H9 (cell line): ENCODE data around the gene OPRL1. TPM values are rescaled to one million over a fixed set of nuclear protein-coding genes. Genes with fewer than 3 reads are reported as not detected.

Experiments
- DNase-seq: peaks from one replicate; pipeline ENCODE4 v3.0.0-alpha.2; 2017
- H2AFZ ChIP-seq: one replicate; pipeline ENCODE4 v1.6.1; 2013; ENCODE audit warnings: mild to moderate bottlenecking, low read length, control low read depth, moderate library complexity
- H2AK5ac ChIP-seq: 2 replicates; pipeline ENCODE4 v1.6.1; 2013; ENCODE audit warnings: low read length, control low read depth, mixed read lengths; ENCODE audit not compliant: insufficient read length
- H2BK120ac ChIP-seq: one replicate; pipeline ENCODE4 v1.6.1; 2013; ENCODE audit warnings: low read depth, mild to moderate bottlenecking, low read length, control low read depth, inconsistent platforms; ENCODE audit not compliant: poor library complexity, severe bottlenecking
- H2BK12ac ChIP-seq: 2 replicates; pipeline ENCODE4 v1.6.1; 2013; ENCODE audit warnings: low read length, control low read depth, mixed read lengths, low read depth; ENCODE audit not compliant: insufficient read length
- H2BK15ac ChIP-seq: 2 replicates; pipeline ENCODE4 v1.6.1; 2013; ENCODE audit warnings: low read depth, low read length, control low read depth
- H2BK20ac ChIP-seq: one replicate; pipeline ENCODE4 v1.6.1; 2013; ENCODE audit warnings: low read depth, mild to moderate bottlenecking, low read length, control low read depth, inconsistent platforms; ENCODE audit not compliant: poor library complexity, severe bottlenecking
- H2BK5ac ChIP-seq: 2 replicates; pipeline ENCODE4 v1.6.1; 2013; ENCODE audit warnings: low read length, control low read depth, mixed read lengths; ENCODE audit not compliant: insufficient read length
- H3K14ac ChIP-seq: 2 replicates; pipeline ENCODE4 v1.6.1; 2013; ENCODE audit warnings: low read length, control low read depth; ENCODE audit not compliant: insufficient read depth
- H3K18ac ChIP-seq: 2 replicates; pipeline ENCODE4 v1.6.1; 2013; ENCODE audit warnings: low read depth, mild to moderate bottlenecking, mixed read lengths, low read length, control low read depth; ENCODE audit not compliant: insufficient read length
- H3K23ac ChIP-seq: 2 replicates; pipeline ENCODE4 v1.6.1; 2013; ENCODE audit warnings: low read length, control low read depth, mixed read lengths, low read depth; ENCODE audit not compliant: insufficient read length
- H3K23me2 ChIP-seq: 2 replicates; pipeline ENCODE4 v1.6.1; 2013; ENCODE audit warnings: low read depth, mild to moderate bottlenecking, mixed read lengths, low read length, control low read depth; ENCODE audit not compliant: insufficient read length, poor library complexity, severe bottlenecking
- H3K27ac ChIP-seq: 2 replicates; pipeline ENCODE4 v1.5.1; 2013; ENCODE audit warnings: low read length, control low read depth, mixed read lengths, low read depth; ENCODE audit not compliant: insufficient read length
- H3K27me3 ChIP-seq: 2 replicates; pipeline ENCODE4 v1.6.1; 2013; ENCODE audit warnings: low read length, control low read depth, inconsistent platforms; ENCODE audit not compliant: insufficient read depth
- H3K4ac ChIP-seq: 2 replicates; pipeline ENCODE4 v1.6.1; 2013; ENCODE audit warnings: low read depth, mild to moderate bottlenecking, control low read depth, inconsistent platforms, low read length, moderate library complexity
- H3K4me1 ChIP-seq: 2 replicates; pipeline ENCODE4 v1.6.1; 2013; ENCODE audit warnings: low read length, control low read depth, inconsistent platforms; ENCODE audit not compliant: insufficient read depth
- H3K4me2 ChIP-seq: 2 replicates; pipeline ENCODE4 v1.6.1; 2013; ENCODE audit warnings: low read length, control low read depth, mixed read lengths; ENCODE audit not compliant: insufficient read length, insufficient read depth
- H3K56ac ChIP-seq: 2 replicates; pipeline ENCODE4 v1.6.1; 2013; ENCODE audit warnings: low read depth, mild to moderate bottlenecking, mixed read lengths, low read length, control low read depth; ENCODE audit not compliant: insufficient read length
- H3K79me1 ChIP-seq: 2 replicates; pipeline ENCODE4 v1.6.1; 2013; ENCODE audit warnings: low read depth, mild to moderate bottlenecking, moderate library complexity, low read length, control low read depth, inconsistent platforms; ENCODE audit not compliant: insufficient read depth, poor library complexity, severe bottlenecking
- H3K79me2 ChIP-seq: 2 replicates; pipeline ENCODE4 v1.6.1; 2013; ENCODE audit warnings: low read length, control low read depth, inconsistent platforms; ENCODE audit not compliant: insufficient read depth
- H3K9ac ChIP-seq: 2 replicates; pipeline ENCODE4 v1.6.1; 2013; ENCODE audit warnings: low read length, control low read depth, mixed read lengths; ENCODE audit not compliant: insufficient read length; ENCODE audit errors: extremely low read depth
- H3K9me3 ChIP-seq: one replicate; pipeline ENCODE4 v1.6.1; 2013; ENCODE audit warnings: low read depth, low read length, inconsistent platforms; ENCODE audit not compliant: control insufficient read depth
- H3T11ph ChIP-seq: one replicate; pipeline ENCODE4 v1.6.1; 2013; ENCODE audit warnings: mild to moderate bottlenecking, low read length, control low read depth, inconsistent platforms
- H4K20me1 ChIP-seq: one replicate; pipeline ENCODE4 v1.6.1; 2013; ENCODE audit not compliant: control insufficient read depth, insufficient read length, insufficient read depth
- H4K5ac ChIP-seq: 2 replicates; pipeline ENCODE4 v1.6.1; 2013; ENCODE audit warnings: low read depth, mild to moderate bottlenecking, mixed read lengths, low read length, control low read depth; ENCODE audit not compliant: insufficient read length
- H4K8ac ChIP-seq: replicated peaks from 2 replicates; pipeline ENCODE4 v1.6.1; 2013; ENCODE audit warnings: low read length, control low read depth, mixed read lengths, low read depth; ENCODE audit not compliant: insufficient read length
- H4K91ac ChIP-seq: 2 replicates; pipeline ENCODE4 v1.6.1; 2013; ENCODE audit warnings: low read depth, mild to moderate bottlenecking, moderate library complexity, mixed read lengths, low read length, control low read depth; ENCODE audit not compliant: insufficient read length
- H3K27ac Mint-ChIP-seq, 3 experiments: 2 replicates in 2 of 3; 3 replicates in 1 of 3; pipeline ENCODE4 v1.8.0; 2020 to 2021; ENCODE audit warnings: mixed read lengths in 3 of 3, mild to moderate bottlenecking in 1 of 3, moderate library complexity in 1 of 3
- H3K27me3 Mint-ChIP-seq: 2 replicates; pipeline ENCODE4 v1.8.0; 2021; ENCODE audit warnings: low read depth, mild to moderate bottlenecking, moderate library complexity, mixed read lengths
- H3K36me3 Mint-ChIP-seq, 3 experiments: 2 replicates in 2 of 3; 3 replicates in 1 of 3; pipeline ENCODE4 v1.8.0; 2020 to 2021; ENCODE audit warnings: low read depth in 3 of 3, mixed read lengths in 3 of 3; ENCODE audit not compliant: insufficient read depth in 1 of 3
- H3K4me1 Mint-ChIP-seq, 2 experiments: 2 replicates each; pipeline ENCODE4 v1.8.0; 2020; ENCODE audit warnings: mixed read lengths in 2 of 2
- H3K4me3 Mint-ChIP-seq, 2 experiments: 2 replicates in 1 of 2; 3 replicates in 1 of 2; pipeline ENCODE4 v1.8.0; 2020 to 2021; ENCODE audit warnings: mild to moderate bottlenecking in 2 of 2, mixed read lengths in 2 of 2, moderate library complexity in 1 of 2
- H3K9me3 Mint-ChIP-seq, 2 experiments: 2 replicates in 1 of 2; 3 replicates in 1 of 2; pipeline ENCODE4 v1.8.0; 2020; ENCODE audit warnings: mild to moderate bottlenecking in 2 of 2, mixed read lengths in 2 of 2, moderate library complexity in 1 of 2
- WGBS: extraction: QIAGEN DNeasy Blood & Tissue Kit; methylation state at CpG from one replicate; pipeline ENCODE4 v1.1.7; 2013; ENCODE audit warnings: missing lambda C conversion rate, low lambda C conversion rate, mixed read lengths; ENCODE audit not compliant: insufficient read length; ENCODE audit errors: extremely low coverage; 5-methylcytosine and 5-hydroxymethylcytosine counted together
- total RNA-seq: library from RNA; stranded (reverse); gene quantifications from 2 replicates; pipeline ENCODE4 v1.2.1, GENCODE V29; 2021
- TF ChIP-seq, protein P1 (sequence below): fragments of 200-600 bp; sonication (generic); conservative IDR thresholded peaks from 3 replicates; pipeline ENCODE4 v1.8.0; 2021; ENCODE audit warnings: antibody characterized with exemption, mild to moderate bottlenecking

The OPRL1 gene
- total RNA-seq, 1 experiment from 2014 or later: 0.90 TPM

DNA sequence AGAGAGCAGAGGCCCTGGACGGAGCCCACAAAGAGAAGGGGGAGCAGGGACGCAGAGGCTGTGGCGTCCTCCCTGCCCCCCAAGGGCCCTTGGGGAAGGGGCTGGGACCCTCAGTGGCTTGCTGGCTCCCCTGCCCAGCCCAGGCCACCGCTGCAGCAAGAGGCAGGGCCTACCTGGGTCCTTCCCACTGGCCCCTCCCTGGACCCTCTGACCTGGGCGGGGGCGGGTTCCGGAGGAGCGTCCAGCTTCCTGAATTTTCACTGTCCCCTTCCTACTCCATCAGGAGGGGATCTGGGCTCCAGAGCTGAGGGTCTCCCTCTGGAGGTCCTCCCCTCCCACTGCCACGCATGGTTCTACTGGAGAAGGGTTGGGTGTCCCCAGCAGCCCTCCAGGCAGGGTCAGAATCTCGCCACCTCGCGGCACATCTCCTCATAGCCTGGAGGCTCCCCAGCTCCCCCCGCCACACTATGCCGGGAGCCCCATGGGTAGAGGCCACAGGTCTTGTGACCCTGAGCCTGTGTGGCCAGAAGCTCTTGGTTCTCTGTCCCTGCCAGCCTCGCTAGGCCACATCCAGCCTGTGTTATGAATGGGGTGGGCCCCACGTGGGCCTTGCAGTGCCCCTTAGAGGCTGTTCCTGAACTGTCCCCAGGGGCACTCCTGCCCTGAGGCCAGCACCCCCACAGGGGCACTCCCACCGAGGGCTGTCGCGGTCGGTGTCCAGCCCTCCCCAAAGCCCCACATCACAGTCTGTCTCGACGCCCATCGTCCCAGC lies 29.4 kb upstream of the OPRL1 start:
- Mint-ChIP-seq H3K4me1 (peaks cover 22 to 28% of the 10 kb centered on the region in 2 experiments), H3K4me3 (peak overlapping the region in 1 of 2 experiments; percentile 63; a peak in 2 of 5 replicates), H3K9me3 (0 out of 5 replicates have a peak, but pooled peaks cover 0 to 3% of the 10 kb centered on the region in 2 experiments), H3K36me3 (peaks cover 0 to 2% (median 0%) of the 10 kb centered on the region in 3 experiments; a peak in 2 of 7 replicates), H3K27me3 (peaks cover 64% of the 10 kb centered on the region), H3K27ac (no peak overlapping the region)
- Histone ChIP-seq H3K23ac (no peak overlapping the region), H3K27me3 (peaks cover 26% of the 10 kb centered on the region; the same call in 1 of the 2 replicates), H4K20me1 (no peaks in the 10 kb centered on the region), H3K18ac (no peak overlapping the region), H2BK12ac (no peak overlapping the region), H3K4me1 (no peaks in the 10 kb centered on the region), H3K9me3 (no peaks in the 10 kb centered on the region), H2BK15ac (no peak overlapping the region), H3K4me2 (no peak overlapping the region), H3K56ac (no peak overlapping the region), H2AK5ac (no peak overlapping the region), H4K91ac (no peak overlapping the region), H3T11ph (no peak overlapping the region), H3K23me2 (no peaks in the 10 kb centered on the region), H2BK120ac (no peak overlapping the region), H2BK5ac (no peak overlapping the region), H3K14ac (no peak overlapping the region), H3K9ac (no peak overlapping the region), H2AFZ (no peak overlapping the region), H3K79me2 (no peaks in the 10 kb centered on the region), H2BK20ac (no peak overlapping the region), H4K8ac (no peak overlapping the region), H4K5ac (no peak overlapping the region), H3K4ac (no peak overlapping the region), H3K27ac (no peak overlapping the region), H3K79me1 (no peaks in the 10 kb centered on the region)
- TF ChIP-seq, protein P1, sequence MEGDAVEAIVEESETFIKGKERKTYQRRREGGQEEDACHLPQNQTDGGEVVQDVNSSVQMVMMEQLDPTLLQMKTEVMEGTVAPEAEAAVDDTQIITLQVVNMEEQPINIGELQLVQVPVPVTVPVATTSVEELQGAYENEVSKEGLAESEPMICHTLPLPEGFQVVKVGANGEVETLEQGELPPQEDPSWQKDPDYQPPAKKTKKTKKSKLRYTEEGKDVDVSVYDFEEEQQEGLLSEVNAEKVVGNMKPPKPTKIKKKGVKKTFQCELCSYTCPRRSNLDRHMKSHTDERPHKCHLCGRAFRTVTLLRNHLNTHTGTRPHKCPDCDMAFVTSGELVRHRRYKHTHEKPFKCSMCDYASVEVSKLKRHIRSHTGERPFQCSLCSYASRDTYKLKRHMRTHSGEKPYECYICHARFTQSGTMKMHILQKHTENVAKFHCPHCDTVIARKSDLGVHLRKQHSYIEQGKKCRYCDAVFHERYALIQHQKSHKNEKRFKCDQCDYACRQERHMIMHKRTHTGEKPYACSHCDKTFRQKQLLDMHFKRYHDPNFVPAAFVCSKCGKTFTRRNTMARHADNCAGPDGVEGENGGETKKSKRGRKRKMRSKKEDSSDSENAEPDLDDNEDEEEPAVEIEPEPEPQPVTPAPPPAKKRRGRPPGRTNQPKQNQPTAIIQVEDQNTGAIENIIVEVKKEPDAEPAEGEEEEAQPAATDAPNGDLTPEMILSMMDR: no peak
- WGBS: no CpG with 5 or more reads among the region's 23 CpGs
- DNase-seq: peak; percentile 49
